ENCODE results near the gene GREB1L. TPM values are rescaled to one million over a fixed set of nuclear protein-coding genes. Genes with fewer than 3 reads are reported as not detected.

Gene GREB1L
- polyA plus RNA-seq, 4 donors, result 1.4 to 2.8 (median 2.1) TPM

DNA sequence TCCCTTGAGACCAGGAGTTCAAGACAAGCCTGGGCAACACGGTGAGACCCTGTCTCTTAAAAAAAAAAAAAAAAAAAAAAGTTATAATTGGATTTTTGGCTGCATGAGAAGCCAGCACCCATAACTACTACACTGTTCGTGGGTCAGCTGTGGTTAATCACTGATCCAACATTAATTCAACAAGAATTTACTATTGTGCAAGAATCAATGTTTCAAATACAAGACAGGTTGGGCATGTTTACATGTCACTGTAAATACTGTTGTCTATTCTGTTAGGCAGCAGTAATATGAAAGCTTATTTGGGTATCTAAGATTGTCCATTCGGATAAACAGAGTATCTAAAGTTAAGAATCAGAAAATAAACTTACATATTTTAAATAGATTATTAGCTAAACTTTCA, 296.2 kb downstream of the GREB1L start:
- DNase-seq (ENCODE audit: low read depth in 4 of 4, low spot score in 3 of 4), result no peak

DNA sequence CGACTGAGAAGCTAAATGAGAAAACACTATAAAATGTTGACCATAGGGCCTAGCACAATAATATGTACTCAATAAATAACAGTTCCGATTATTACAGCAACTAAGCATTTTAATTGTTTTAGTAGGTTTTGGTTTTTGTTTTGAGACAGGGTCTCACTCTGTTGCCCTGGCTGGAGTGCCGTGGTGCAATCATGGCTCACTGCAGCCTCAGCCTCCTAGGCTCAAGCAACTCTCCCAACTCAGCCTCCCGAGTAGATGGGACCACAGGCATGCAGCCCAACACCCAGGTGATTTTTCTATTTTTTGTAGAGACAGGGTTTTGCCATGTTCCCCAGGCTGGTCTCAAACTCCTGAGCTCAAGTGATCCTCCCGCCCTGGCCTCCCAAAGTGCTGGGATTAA, 304.4 kb downstream of the GREB1L start:
- DNase-seq (ENCODE audit: low read depth in 4 of 4, low spot score in 3 of 4), result no peak

DNA sequence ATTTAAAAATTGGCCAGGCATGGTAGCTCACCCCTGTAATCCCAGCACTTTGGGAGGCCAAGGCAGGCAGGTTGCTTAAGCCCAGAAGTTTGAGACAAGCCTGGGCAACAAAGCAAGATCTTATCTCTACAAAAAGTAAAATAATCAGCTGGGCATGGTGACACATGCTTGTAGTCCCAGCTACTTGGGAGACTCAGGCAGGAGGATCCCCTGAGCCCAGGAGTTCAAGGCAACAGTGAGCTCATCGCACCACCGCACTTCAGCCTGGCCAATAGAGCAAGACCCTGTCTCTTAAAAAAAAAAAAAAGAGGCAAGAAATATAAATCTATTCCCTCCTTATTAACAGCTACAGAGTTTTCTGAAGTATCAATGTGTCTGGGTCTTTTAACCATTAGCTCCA, 306.6 kb downstream of the GREB1L start:
- no peak for DNase-seq (ENCODE audit: low read depth in 4 of 4, low spot score in 3 of 4)

DNA sequence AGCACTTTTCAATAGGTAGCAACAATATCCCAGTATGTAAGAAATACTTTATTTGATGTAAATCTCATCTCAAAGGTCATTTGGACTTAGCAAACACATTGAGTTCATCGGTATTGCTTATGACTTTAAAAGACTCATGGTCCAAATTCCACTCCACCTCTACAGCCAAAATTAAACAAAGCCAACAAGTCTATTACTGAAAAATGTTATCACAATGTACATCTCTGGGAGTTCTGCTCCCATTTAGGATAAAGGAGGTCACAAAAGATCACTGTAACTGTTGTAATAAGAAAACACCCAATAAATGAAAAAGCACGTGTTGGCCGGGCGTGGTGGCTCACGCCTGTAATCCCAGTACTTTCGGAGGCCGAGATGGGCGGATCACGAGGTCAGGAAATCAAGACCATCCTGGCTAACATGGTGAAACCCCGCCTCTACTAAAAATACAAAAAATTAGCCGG, 308.5 kb downstream of the GREB1L start:
- DNase-seq (ENCODE audit: low read depth in 4 of 4, low spot score in 3 of 4), result no peak

DNA sequence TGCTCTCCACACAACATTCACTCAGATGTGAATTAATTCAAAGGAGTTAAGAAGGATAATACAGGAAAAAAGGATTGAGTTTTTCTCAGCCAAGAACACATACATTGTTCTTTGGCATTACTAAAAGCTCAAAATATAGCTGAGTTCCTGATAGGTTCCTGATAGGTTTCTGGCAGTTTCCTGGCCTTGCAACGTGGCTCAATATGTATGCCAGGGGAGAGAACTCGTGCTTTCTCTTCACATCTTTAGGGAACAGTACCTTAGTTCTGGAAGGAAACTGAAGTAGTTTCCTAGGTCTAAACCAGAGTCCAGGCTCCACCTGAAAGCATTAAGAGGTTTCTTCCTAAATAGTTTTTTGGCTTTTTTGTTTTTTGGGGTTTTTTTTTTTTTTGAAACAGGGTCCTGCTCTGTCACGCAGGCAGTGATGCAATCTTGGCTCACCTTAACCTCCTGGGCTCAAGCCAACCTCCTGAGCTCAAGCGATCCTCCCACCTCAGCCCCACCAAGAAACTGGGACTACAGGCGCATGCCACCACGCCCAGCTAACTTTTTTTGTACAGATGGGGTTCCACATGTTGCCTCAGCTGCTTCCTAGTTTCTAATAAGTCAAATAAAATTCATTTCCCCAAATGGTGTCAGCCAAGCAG, 315.7 kb downstream of the GREB1L start:
- no peak for DNase-seq (ENCODE audit: low read depth in 4 of 4, low spot score in 3 of 4)

DNA sequence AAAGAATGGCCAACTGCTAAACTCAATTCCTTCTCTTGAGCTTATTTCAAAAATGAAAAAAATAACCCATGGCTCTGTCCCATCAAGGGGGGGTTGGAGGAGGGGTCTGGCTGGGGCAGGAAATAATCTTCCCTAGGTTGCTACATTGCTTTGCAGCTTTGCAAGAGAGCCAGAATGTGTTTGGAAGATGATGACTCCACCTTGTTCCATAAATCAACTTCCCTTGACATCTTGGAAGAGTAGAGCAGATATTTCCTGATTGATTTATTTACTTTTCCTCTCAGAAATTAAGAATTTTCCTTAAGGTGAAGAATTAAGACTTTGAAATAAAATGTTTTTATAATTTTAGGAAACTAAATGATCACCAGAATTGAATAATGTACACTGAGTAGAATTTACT, 317.2 kb downstream of the GREB1L start:
- no peak for DNase-seq (ENCODE audit: low read depth in 4 of 4, low spot score in 3 of 4)

DNA sequence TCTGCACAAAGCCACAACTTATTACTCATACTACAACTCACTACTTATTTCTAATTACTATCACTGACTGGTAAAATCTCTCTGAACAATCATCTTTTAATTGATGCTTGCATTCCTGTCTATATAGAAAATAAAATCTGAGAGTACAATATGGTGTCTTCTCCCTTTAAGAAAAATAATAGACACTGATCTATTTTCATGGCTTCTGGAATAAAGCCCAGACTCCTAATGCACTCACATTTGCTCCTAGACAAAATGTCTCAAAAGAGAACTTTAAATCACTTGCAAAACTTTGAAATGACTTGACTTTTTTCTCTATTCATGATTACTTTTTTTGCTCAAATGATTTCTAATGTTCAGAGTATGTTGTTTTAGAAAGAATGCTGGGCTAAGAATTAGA, 329.7 kb downstream of the GREB1L start:
- no peak for DNase-seq (ENCODE audit: low read depth in 4 of 4, low spot score in 3 of 4)

Other genes starting within 250 kb of the GREB1L start
- gene ROCK1, start 130.4 kb upstream of the GREB1L start, polyA plus RNA-seq (ENCODE audit: insufficient read length in 4 of 4), result 10 to 100 TPM; 54.9 to 75.7 (median 66.8) TPM

Measured in right renal pelvis (tissue), 4 donors.